ENCODE data around the gene DNAJC12. TPM values are rescaled to one million over a fixed set of nuclear protein-coding genes. Genes with fewer than 3 reads are reported as not detected.
A peak's percentile ranks its signal among the peaks of the same experiment; 100 is the strongest.

The DNAJC12 gene
- total RNA-seq, result 4.5 to 10.2 TPM (median 5.0 TPM) in 3 replicates
- long read RNA-seq, partial matches to known transcripts, result 1 of 2 reads
- long read RNA-seq, other reads (novel, unspliced or antisense), result 0 of 2 reads

- no peaks in the 10 kb centered on the region for H3K27me3 Mint-ChIP-seq (ENCODE audit: low read depth)
- H3K4me1 Mint-ChIP-seq (ENCODE audit: low read depth), result peaks cover 16% of the 10 kb centered on the region
- peak within 1 kb of the TSS; percentile 67 for H3K4me3 Mint-ChIP-seq (ENCODE audit: unreplicated experiment)
- H3K9me3 Mint-ChIP-seq (ENCODE audit: low read depth), result peaks cover 9% of the 10 kb centered on the region
- peak within 1 kb of the TSS; percentile 85 for H3K27ac Mint-ChIP-seq (ENCODE audit: unreplicated experiment)
- TF ChIP-seq, protein P1, sequence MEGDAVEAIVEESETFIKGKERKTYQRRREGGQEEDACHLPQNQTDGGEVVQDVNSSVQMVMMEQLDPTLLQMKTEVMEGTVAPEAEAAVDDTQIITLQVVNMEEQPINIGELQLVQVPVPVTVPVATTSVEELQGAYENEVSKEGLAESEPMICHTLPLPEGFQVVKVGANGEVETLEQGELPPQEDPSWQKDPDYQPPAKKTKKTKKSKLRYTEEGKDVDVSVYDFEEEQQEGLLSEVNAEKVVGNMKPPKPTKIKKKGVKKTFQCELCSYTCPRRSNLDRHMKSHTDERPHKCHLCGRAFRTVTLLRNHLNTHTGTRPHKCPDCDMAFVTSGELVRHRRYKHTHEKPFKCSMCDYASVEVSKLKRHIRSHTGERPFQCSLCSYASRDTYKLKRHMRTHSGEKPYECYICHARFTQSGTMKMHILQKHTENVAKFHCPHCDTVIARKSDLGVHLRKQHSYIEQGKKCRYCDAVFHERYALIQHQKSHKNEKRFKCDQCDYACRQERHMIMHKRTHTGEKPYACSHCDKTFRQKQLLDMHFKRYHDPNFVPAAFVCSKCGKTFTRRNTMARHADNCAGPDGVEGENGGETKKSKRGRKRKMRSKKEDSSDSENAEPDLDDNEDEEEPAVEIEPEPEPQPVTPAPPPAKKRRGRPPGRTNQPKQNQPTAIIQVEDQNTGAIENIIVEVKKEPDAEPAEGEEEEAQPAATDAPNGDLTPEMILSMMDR (IDR thresholded peaks at IDR 0.05), result no peak
- DNase-seq (ENCODE audit: low spot score), result no peak
- no peaks in the 10 kb centered on the region for H3K36me3 Mint-ChIP-seq (ENCODE audit: low read depth)
Measured at GRCh38 chr10:67837541-67838314, at the start of gene DNAJC12. TSS of gene DNAJC12 (minus strand) at chr10:67838188. CDS start at chr10:67838011, 177 bp downstream.

- Mint-ChIP-seq H3K27ac (ENCODE audit: unreplicated experiment) (peak overlapping the region; percentile 93), H3K9me3 (ENCODE audit: low read depth) (no peaks in the 10 kb centered on the region), H3K36me3 (ENCODE audit: low read depth) (peaks cover 19% of the 10 kb centered on the region), H3K4me1 (ENCODE audit: low read depth) (peaks cover 36% of the 10 kb centered on the region), H3K27me3 (ENCODE audit: low read depth) (no peaks in the 10 kb centered on the region), H3K4me3 (ENCODE audit: unreplicated experiment) (peak overlapping the region; percentile 95)
- DNase-seq (ENCODE audit: low spot score), result no peak
- TF ChIP-seq, protein P1 (IDR thresholded peaks at IDR 0.05), result no peak
Measured at GRCh38 chr10:67884842-67885670, 47.1 kb upstream of the DNAJC12 start.

- H3K36me3 Mint-ChIP-seq (ENCODE audit: low read depth), result peaks cover 14% of the 10 kb centered on the region
- DNase-seq (ENCODE audit: low spot score), result peak; percentile 96
- H3K4me3 Mint-ChIP-seq (ENCODE audit: unreplicated experiment), result peak within 1 kb of the TSS; percentile 95
- H3K27me3 Mint-ChIP-seq (ENCODE audit: low read depth), result no peaks in the 10 kb centered on the region
- peak within 1 kb of the TSS; percentile 97 for H3K27ac Mint-ChIP-seq (ENCODE audit: unreplicated experiment)
- TF ChIP-seq, protein P1 (IDR thresholded peaks at IDR 0.05), result peak; percentile 34
- H3K4me1 Mint-ChIP-seq (ENCODE audit: low read depth), result peaks cover 35% of the 10 kb centered on the region
- H3K9me3 Mint-ChIP-seq (ENCODE audit: low read depth), result no peaks in the 10 kb centered on the region
Measured at GRCh38 chr10:67884313-67884841, 46.4 kb upstream of the DNAJC12 start, which contains the start of gene SIRT1. TSS of gene SIRT1 (plus strand) at chr10:67884656. CDS start at chr10:67884722, 66 bp downstream.

GRCh38 chr10:67883710-67884312 lies 45.8 kb upstream of the DNAJC12 start:
- peaks cover 29% of the 10 kb centered on the region for H3K4me1 Mint-ChIP-seq (ENCODE audit: low read depth)
- H3K27ac Mint-ChIP-seq (ENCODE audit: unreplicated experiment), result peak overlapping the region; percentile 97
- no peaks in the 10 kb centered on the region for H3K27me3 Mint-ChIP-seq (ENCODE audit: low read depth)
- H3K4me3 Mint-ChIP-seq (ENCODE audit: unreplicated experiment), result peak overlapping the region; percentile 84
- no peak for DNase-seq (ENCODE audit: low spot score)
- TF ChIP-seq, protein P1 (IDR thresholded peaks at IDR 0.05), result no peak
- no peaks in the 10 kb centered on the region for H3K9me3 Mint-ChIP-seq (ENCODE audit: low read depth)
- peaks cover 10% of the 10 kb centered on the region for H3K36me3 Mint-ChIP-seq (ENCODE audit: low read depth)
